ENCODE data around the gene PFN4. TPM values are rescaled to one million over a fixed set of nuclear protein-coding genes. Genes with fewer than 3 reads are reported as not detected.
A peak's percentile ranks its signal among the peaks of the same experiment; 100 is the strongest.

PFN4 gene
- total RNA-seq, 1 experiment from 2014 or later, result not detected

DNA sequence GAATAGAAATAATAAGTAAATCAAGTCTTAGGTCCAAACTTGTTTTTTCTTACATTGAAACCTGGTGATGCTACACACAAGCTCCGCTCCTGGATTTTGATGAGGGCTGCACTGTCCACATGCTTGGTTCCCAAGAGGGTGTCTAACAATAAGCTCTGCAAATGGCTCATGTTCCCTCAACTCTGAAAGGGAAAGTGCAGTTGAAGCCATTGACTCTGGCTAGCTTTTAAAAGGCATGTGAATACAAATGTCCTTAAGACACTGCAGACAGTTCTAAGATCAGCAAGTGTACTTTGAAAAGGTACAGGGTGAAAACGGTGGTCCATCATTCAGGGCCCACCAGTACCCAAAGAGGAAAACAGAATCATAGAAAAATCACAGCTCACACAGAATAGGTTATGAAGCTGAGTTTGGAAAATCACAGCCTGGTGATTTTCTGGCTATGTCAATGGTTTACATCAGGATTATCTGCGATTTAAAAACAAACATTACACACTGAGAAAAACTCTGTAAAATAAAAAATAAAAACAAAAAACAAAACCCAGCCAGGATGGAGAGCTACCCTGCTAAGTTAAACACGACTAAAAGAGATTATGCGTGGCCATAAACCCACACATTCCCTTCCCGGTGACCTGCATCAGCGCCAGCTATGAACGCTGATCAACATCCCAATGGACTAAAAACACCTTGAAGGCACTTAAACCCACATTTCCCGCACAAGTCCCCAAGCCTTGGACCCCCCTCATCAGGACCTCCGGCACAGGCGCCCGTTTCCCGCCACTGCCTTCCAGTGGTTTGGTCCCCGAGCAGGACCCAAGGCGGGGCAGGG lies 554 bp downstream of the PFN4 start:
- Histone ChIP-seq H3K9me2 (ENCODE audit: insufficient read depth) (no peaks in the 10 kb centered on the region), H3K4me1 (ENCODE audit: control insufficient read depth in 1 of 2, insufficient read depth in 2 of 2, low read length in 2 of 2) (peaks cover 7 to 15% of the 10 kb centered on the region in 2 experiments; a peak in 3 of 4 replicates), H3K4me3 (replicated peaks in 1 of 2; ENCODE audit: low read depth in 1 of 2, low read length in 2 of 2) (peak overlapping the region; percentile 75 to 76), H2AFZ (ENCODE audit: low read depth, low read length, poor library complexity, severe bottlenecking) (peak overlapping the region; percentile 71), H3K4me2 (ENCODE audit: low read length) (peak overlapping the region; percentile 90), H3K79me2 (ENCODE audit: insufficient read depth, low read length) (no peaks in the 10 kb centered on the region), H3K36me3 (ENCODE audit: control insufficient read depth in 1 of 2, insufficient read depth in 2 of 2, low read length in 2 of 2) (no peaks in the 10 kb centered on the region), H3K9ac (ENCODE audit: low read length) (peak overlapping the region; percentile 71), H4K20me1 (ENCODE audit: insufficient read depth) (no peaks in the 10 kb centered on the region), H3K27me3 (ENCODE audit: insufficient read depth, low read length) (no peaks in the 10 kb centered on the region), H3K27ac (ENCODE audit: low read depth, low read length) (peak overlapping the region; percentile 76), H3K9me3 (ENCODE audit: control insufficient read depth in 1 of 2, insufficient read depth in 1 of 2, low read depth in 1 of 2, low read length in 2 of 2) (no peaks in the 10 kb centered on the region)
- ATAC-seq, result no peak
- intact Hi-C loops (cut with micrococcal nuclease), result loop anchor here (2.0 kb wide), 2 partner anchors 38 to 74 kb away; partner anchors contain the start of genes FKBP1B and TP53I3
- POLR2A ChIA-PET, result interaction anchor here (1.2 kb wide), 1 partner anchor 39 kb away, joined by 3 read pairs; no protein-coding TSS in a partner anchor
- no peak for TF ChIP-seq ZNF274 (IDR thresholded peaks at IDR 0.05; ENCODE audit: low read depth, low read length)
- TF ChIP-seq EGR1 (IDR thresholded peaks at IDR 0.05; ENCODE audit: low read depth), result no peak
- TF ChIP-seq SRF (IDR thresholded peaks at IDR 0.05; ENCODE audit: low read depth), result no peak
- TF ChIP-seq, protein P1, sequence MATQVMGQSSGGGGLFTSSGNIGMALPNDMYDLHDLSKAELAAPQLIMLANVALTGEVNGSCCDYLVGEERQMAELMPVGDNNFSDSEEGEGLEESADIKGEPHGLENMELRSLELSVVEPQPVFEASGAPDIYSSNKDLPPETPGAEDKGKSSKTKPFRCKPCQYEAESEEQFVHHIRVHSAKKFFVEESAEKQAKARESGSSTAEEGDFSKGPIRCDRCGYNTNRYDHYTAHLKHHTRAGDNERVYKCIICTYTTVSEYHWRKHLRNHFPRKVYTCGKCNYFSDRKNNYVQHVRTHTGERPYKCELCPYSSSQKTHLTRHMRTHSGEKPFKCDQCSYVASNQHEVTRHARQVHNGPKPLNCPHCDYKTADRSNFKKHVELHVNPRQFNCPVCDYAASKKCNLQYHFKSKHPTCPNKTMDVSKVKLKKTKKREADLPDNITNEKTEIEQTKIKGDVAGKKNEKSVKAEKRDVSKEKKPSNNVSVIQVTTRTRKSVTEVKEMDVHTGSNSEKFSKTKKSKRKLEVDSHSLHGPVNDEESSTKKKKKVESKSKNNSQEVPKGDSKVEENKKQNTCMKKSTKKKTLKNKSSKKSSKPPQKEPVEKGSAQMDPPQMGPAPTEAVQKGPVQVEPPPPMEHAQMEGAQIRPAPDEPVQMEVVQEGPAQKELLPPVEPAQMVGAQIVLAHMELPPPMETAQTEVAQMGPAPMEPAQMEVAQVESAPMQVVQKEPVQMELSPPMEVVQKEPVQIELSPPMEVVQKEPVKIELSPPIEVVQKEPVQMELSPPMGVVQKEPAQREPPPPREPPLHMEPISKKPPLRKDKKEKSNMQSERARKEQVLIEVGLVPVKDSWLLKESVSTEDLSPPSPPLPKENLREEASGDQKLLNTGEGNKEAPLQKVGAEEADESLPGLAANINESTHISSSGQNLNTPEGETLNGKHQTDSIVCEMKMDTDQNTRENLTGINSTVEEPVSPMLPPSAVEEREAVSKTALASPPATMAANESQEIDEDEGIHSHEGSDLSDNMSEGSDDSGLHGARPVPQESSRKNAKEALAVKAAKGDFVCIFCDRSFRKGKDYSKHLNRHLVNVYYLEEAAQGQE (IDR thresholded peaks at IDR 0.05; ENCODE audit: low read depth), result no peak
- TF ChIP-seq CEBPB (IDR thresholded peaks at IDR 0.05; ENCODE audit: low read depth), result no peak
- no peak for TF ChIP-seq ZBTB33 (IDR thresholded peaks at IDR 0.05; ENCODE audit: extremely low read depth, insufficient replicate concordance, low read length)
- no peak for TF ChIP-seq ATF3 (IDR thresholded peaks at IDR 0.05)
- no peak for TF ChIP-seq YY1 (IDR thresholded peaks at IDR 0.05; ENCODE audit: extremely low read depth, insufficient replicate concordance, low read depth, low read length)
- no peak for DNase-seq (ENCODE audit: low read depth, low spot score)
- TSS peak; percentile 91 for BruUV-seq (replicated peaks)
- CTCF ChIA-PET, result no interaction called here
- RAD21 ChIA-PET (ENCODE audit: low non-redundant PET in 1 of 2, low total read pairs in 2 of 2, uncharacterized antibody in 2 of 2, unreplicated experiment in 2 of 2), result no interaction called here

Data from HCT116 (cell line).